ENCODE results near the gene PRR19. TPM values are rescaled to one million over a fixed set of nuclear protein-coding genes. Genes with fewer than 3 reads are reported as not detected.

The PRR19 gene
- total and polyA plus RNA-seq, 2 donors (not counting 1 experiment from before 2014, with no cell fraction given), result 0.39 to 0.54 TPM

GRCh38 chr19:42294471-42295137 is 7.3 kb upstream of the PRR19 start:
- TF ChIP-seq EZH2 (IDR thresholded peaks at IDR 0.05; ENCODE audit: borderline replicate concordance, insufficient read depth, low read depth, low read length, poor library complexity, severe bottlenecking) (no peak), CTCF (IDR thresholded peaks at IDR 0.05) (no peak)
- H3K9ac ChIP-seq (ENCODE audit: low read length), result no peak overlapping the region
- Mint-ChIP-seq H3K27me3 (no peaks in the 10 kb centered on the region), H3K27ac (no peak overlapping the region), H3K4me3 (no peak overlapping the region), H3K9me3 (ENCODE audit: insufficient read depth) (no peaks in the 10 kb centered on the region), H3K4me1 (peaks cover 11% of the 10 kb centered on the region)
- intact Hi-C loops (cut with micrococcal nuclease), result loop anchor here (5.0 kb wide), 1 partner anchor 112 kb away; no protein-coding TSS in a partner anchor
- no peak for DNase-seq
- peaks cover 3 to 10% of the 10 kb centered on the region in 2 donors for H3K4me1 ChIP-seq (ENCODE audit: control insufficient read depth in 2 of 2, insufficient read depth in 2 of 2, low read length in 2 of 2)
- no peaks in the 10 kb centered on the region for H3K9me3 ChIP-seq (ENCODE audit: control extremely low read depth in 1 of 3, control insufficient read depth in 2 of 3, insufficient read depth in 1 of 3, low read length in 2 of 3)
- no peak overlapping the region for H2AFZ ChIP-seq (ENCODE audit: insufficient read depth, low read depth, low read length, poor library complexity, severe bottlenecking)
- no peak overlapping the region for H3K27ac ChIP-seq (ENCODE audit: low read length in 2 of 2)
- whole genome bisulfite sequencing (ENCODE audit: insufficient coverage), result 91% methylated on average over 17 of the region's 24 CpGs
- POLR2A ChIA-PET, result no interaction called here
- no peak for ATAC-seq (ENCODE audit: low read depth)
- H3K79me2 ChIP-seq (ENCODE audit: control insufficient read depth, insufficient read depth, low read length), result no peaks in the 10 kb centered on the region
- no peak overlapping the region for H3K4me3 ChIP-seq (ENCODE audit: control extremely low read depth in 1 of 5, extremely low read depth in 1 of 5, insufficient read depth in 1 of 5, low read depth in 2 of 5, low read length in 4 of 5)
- peaks cover 15% of the 10 kb centered on the region for H4K20me1 ChIP-seq (ENCODE audit: control insufficient read depth, insufficient read depth, low read length, poor library complexity, severe bottlenecking)
- H3K36me3 ChIP-seq (replicated peaks in 1 of 2; ENCODE audit: control extremely low read depth in 1 of 2, control insufficient read depth in 1 of 2, extremely low read depth in 1 of 2, insufficient read depth in 2 of 2, low read length in 1 of 2), result peaks cover 1 to 52% of the 10 kb centered on the region in 2 experiments
- CTCF ChIA-PET, result interaction anchor here (1.0 to 1.6 kb wide), 6 partner anchors 9 to 186 kb away, joined by 3 to 7 read pairs (median 4); no protein-coding TSS in a partner anchor
- H3K27me3 ChIP-seq (replicated peaks in 1 of 4; ENCODE audit: control extremely low read depth in 1 of 4, control insufficient read depth in 3 of 4, insufficient read depth in 4 of 4, low read length in 3 of 4), result no peaks in the 10 kb centered on the region
- no peak overlapping the region for H3K4me2 ChIP-seq (replicated peaks; ENCODE audit: low read depth, low read length, poor library complexity, severe bottlenecking)

GRCh38 chr19:42295342-42295741 is 6.6 kb upstream of the PRR19 start:
- Histone ChIP-seq H3K9ac (ENCODE audit: low read length) (no peak overlapping the region), H2AFZ (ENCODE audit: insufficient read depth, low read depth, low read length, poor library complexity, severe bottlenecking) (no peak overlapping the region), H3K4me3 (ENCODE audit: control extremely low read depth in 1 of 5, extremely low read depth in 1 of 5, insufficient read depth in 1 of 5, low read depth in 2 of 5, low read length in 4 of 5) (no peak overlapping the region), H3K4me1 (ENCODE audit: control insufficient read depth in 2 of 2, insufficient read depth in 2 of 2, low read length in 2 of 2) (peaks cover 3 to 10% of the 10 kb centered on the region in 2 donors), H3K36me3 (replicated peaks in 1 of 2; ENCODE audit: control extremely low read depth in 1 of 2, control insufficient read depth in 1 of 2, extremely low read depth in 1 of 2, insufficient read depth in 2 of 2, low read length in 1 of 2) (peaks cover 0 to 44% of the 10 kb centered on the region in 2 experiments), H3K4me2 (replicated peaks; ENCODE audit: low read depth, low read length, poor library complexity, severe bottlenecking) (no peak overlapping the region), H3K27me3 (replicated peaks in 1 of 4; ENCODE audit: control extremely low read depth in 1 of 4, control insufficient read depth in 3 of 4, insufficient read depth in 4 of 4, low read length in 3 of 4) (no peaks in the 10 kb centered on the region), H3K9me3 (ENCODE audit: control extremely low read depth in 1 of 3, control insufficient read depth in 2 of 3, insufficient read depth in 1 of 3, low read length in 2 of 3) (no peaks in the 10 kb centered on the region), H3K79me2 (ENCODE audit: control insufficient read depth, insufficient read depth, low read length) (no peaks in the 10 kb centered on the region), H3K27ac (ENCODE audit: low read length in 2 of 2) (no peak overlapping the region), H4K20me1 (ENCODE audit: control insufficient read depth, insufficient read depth, low read length, poor library complexity, severe bottlenecking) (peaks cover 12% of the 10 kb centered on the region)
- Mint-ChIP-seq H3K9me3 (ENCODE audit: insufficient read depth) (no peaks in the 10 kb centered on the region), H3K27ac (peak overlapping the region; percentile 20), H3K4me1 (peaks cover 11% of the 10 kb centered on the region), H3K27me3 (no peaks in the 10 kb centered on the region), H3K4me3 (no peak overlapping the region)
- POLR2A ChIA-PET, result interaction anchor here (1.6 kb wide), 1 partner anchor 53 kb away, joined by 3 read pairs; the partner anchor contains the start of gene GSK3A
- DNase-seq, result no peak
- CTCF ChIA-PET, result interaction anchor here (0.6 to 2.0 kb wide), 12 partner anchors 9 to 187 kb away, joined by 3 to 11 read pairs (median 5); partner anchors contain the start of gene GSK3A
- no peak for ATAC-seq (ENCODE audit: low read depth)
- TF ChIP-seq CTCF (IDR thresholded peaks at IDR 0.05), result no peak
- no peak for TF ChIP-seq EZH2 (IDR thresholded peaks at IDR 0.05; ENCODE audit: borderline replicate concordance, insufficient read depth, low read depth, low read length, poor library complexity, severe bottlenecking)
- 100% methylated on average over 1 of the region's 5 CpGs for WGBS (ENCODE audit: insufficient coverage)
- intact Hi-C loops (cut with micrococcal nuclease), result loop anchor here (5.0 kb wide), 1 partner anchor 113 kb away; no protein-coding TSS in a partner anchor

Measured in B cell (primary cell).